BJ (cell line): ENCODE data around the gene DMAC1. TPM values are rescaled to one million over a fixed set of nuclear protein-coding genes. Genes with fewer than 3 reads are reported as not detected.

ENCODE experiments used
- CTCF ChIA-PET: fragments of 350-600 bp; formaldehyde crosslinking; extraction: SDS; loops from one replicate; lab custom pipeline; 2021; ENCODE audit warnings: antibody characterized with exemption, inconsistent platforms; lab: Yijun Ruan, JAX
- POLR2A ChIA-PET: fragments of 300-600 bp; sonication (Branson Sonifier 250); formaldehyde crosslinking; extraction: SDS; loops from one replicate; lab custom pipeline; 2021; ENCODE audit warnings: antibody characterized with exemption; lab: Charles Lee
- DNase-seq: peaks from one replicate; pipeline ENCODE4 v3.0.0-alpha.2; 2011; ENCODE audit warnings: low read depth
- H3K27me3 ChIP-seq: 2 replicates; pipeline ENCODE4 v1.6.0; 2011; ENCODE audit warnings: low read length; ENCODE audit not compliant: control insufficient read depth, insufficient read depth
- H3K36me3 ChIP-seq: 2 replicates; pipeline ENCODE4 v1.5.1; 2011; ENCODE audit warnings: low read length; ENCODE audit not compliant: control insufficient read depth, insufficient read depth
- H3K4me3 ChIP-seq: 2 replicates; pipeline ENCODE4 v1.5.1; 2011; ENCODE audit warnings: low read depth, mild to moderate bottlenecking, control low read depth, low read length
- polyA minus RNA-seq: library from RNA; depleted of rRNA, polyadenylated mRNA; stranded (reverse); fragments of >200 nt; gene quantifications from 2 replicates; pipeline ENCODE4 v1.2.3, GENCODE V29; 2011; rRNA and poly(A)+ RNA removed
- polyA plus RNA-seq: library from polyadenylated mRNA; depleted of rRNA; stranded (reverse); fragments of >200 nt; gene quantifications from 2 replicates; pipeline ENCODE4 v1.2.3, GENCODE V29; 2011; rRNA removed
- TF ChIP-seq, protein P1 (sequence below): IDR thresholded peaks from 2 replicates; pipeline ENCODE4 v1.5.1; 2011; ENCODE audit warnings: low read depth, mild to moderate bottlenecking, control low read depth, inconsistent platforms, low read length, moderate library complexity; ENCODE audit not compliant: insufficient read depth

Gene DMAC1, protein sequence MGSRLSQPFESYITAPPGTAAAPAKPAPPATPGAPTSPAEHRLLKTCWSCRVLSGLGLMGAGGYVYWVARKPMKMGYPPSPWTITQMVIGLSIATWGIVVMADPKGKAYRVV
- polyA plus RNA-seq (17.1 and 31.7 TPM in 2 replicates), polyA minus RNA-seq (2.2 and 3.0 TPM in 2 replicates)

DNA sequence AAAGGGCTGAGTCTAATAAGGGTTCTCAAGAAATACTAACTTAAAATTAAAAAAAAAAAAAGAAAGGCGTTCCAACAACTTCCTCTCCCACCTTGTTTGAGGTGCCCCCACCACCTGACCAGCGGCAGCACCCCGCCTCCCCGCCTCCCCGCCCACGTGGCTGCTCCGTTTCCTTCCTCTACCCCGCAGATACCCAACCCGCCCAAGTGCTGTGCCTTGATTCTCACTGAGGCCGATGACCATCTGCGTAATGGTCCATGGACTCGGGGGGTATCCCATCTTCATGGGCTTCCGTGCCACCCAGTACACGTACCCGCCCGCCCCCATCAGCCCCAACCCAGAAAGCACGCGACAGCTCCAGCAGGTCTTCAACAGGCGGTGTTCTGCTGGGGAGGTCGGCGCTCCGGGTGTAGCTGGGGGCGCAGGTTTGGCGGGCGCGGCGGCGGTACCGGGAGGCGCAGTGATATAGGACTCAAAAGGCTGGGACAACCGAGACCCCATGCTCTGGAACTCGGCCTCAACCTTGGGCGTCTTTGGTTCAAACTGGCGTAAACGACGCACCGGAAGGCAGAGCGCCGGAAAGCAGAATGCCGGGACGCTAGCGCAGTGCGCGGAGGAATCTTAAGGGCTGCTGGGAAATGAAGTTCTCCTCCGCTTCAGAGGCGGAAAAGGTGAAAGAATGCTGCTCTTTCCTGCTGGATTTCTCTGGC, at the start of gene DMAC1:
Gene DMAC1, minus strand, starts transcription at position 545 of the 710 bp plus-strand sequence. Its CDS starts 44 bp downstream, at position 501.
- peaks cover 4% of the 10 kb centered on the region; the same call in 1 of the 2 replicates for H3K36me3 ChIP-seq
- TF ChIP-seq, protein P1, sequence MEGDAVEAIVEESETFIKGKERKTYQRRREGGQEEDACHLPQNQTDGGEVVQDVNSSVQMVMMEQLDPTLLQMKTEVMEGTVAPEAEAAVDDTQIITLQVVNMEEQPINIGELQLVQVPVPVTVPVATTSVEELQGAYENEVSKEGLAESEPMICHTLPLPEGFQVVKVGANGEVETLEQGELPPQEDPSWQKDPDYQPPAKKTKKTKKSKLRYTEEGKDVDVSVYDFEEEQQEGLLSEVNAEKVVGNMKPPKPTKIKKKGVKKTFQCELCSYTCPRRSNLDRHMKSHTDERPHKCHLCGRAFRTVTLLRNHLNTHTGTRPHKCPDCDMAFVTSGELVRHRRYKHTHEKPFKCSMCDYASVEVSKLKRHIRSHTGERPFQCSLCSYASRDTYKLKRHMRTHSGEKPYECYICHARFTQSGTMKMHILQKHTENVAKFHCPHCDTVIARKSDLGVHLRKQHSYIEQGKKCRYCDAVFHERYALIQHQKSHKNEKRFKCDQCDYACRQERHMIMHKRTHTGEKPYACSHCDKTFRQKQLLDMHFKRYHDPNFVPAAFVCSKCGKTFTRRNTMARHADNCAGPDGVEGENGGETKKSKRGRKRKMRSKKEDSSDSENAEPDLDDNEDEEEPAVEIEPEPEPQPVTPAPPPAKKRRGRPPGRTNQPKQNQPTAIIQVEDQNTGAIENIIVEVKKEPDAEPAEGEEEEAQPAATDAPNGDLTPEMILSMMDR: no peak
- CTCF ChIA-PET: no interaction called here
- peak within 1 kb of the TSS; percentile 90 for H3K4me3 ChIP-seq
- POLR2A ChIA-PET: no interaction called here
- H3K27me3 ChIP-seq: no peaks in the 10 kb centered on the region
- peak; percentile 31 for DNase-seq

DNA sequence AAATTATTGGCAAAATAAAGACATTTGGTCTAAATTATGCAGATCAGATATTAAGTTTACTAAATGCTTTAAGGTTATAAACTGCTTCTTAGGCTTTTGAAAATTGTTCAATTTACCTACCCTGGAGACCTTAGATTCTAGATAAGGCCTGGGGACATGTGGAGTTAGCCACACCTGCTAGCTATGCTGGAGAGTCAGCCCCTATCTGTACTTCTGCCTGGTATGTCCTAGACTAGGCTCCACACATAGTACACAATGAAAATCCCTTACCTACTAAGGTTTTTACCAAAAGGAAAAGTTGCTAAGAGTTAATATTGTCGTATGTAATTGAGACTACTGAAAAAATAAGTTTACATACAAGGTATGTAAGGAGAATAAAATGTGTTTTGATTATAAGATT, 49.8 kb upstream of the DMAC1 start:
- ChIA-PET POLR2A (no interaction called here), CTCF (no interaction called here)
- TF ChIP-seq, protein P1: no peak

DNA sequence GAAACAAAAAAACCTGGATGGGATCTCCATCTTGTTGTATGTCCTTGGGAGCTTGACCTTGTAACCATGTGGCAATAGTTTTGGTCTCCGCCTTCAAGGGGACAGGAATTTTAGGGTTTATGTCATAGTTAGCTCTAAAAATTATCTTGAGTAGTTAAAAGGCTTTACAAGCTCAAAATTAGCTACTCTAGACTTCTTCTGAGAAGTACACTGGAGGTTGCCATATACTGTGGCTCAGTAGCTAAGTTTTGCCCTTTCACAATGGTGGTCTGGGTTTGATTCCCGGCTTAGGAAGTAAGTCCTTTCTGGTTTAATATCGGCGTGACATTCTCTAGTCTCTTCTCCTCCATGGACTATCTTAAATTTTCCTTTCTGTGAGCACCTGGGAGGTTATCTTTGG, 48.9 kb upstream of the DMAC1 start:
- ChIA-PET POLR2A (no interaction called here), CTCF (no interaction called here)
- H3K36me3 ChIP-seq: no peaks in the 10 kb centered on the region
- TF ChIP-seq, protein P1: no peak
- no peak for DNase-seq
- H3K27me3 ChIP-seq: no peaks in the 10 kb centered on the region
- H3K4me3 ChIP-seq: no peak overlapping the region

More for the DNA sequence above, 49.8 kb upstream of the DMAC1 start:
- no peak for DNase-seq
- Histone ChIP-seq H3K27me3 (no peaks in the 10 kb centered on the region), H3K36me3 (no peaks in the 10 kb centered on the region), H3K4me3 (no peak overlapping the region)

DNA sequence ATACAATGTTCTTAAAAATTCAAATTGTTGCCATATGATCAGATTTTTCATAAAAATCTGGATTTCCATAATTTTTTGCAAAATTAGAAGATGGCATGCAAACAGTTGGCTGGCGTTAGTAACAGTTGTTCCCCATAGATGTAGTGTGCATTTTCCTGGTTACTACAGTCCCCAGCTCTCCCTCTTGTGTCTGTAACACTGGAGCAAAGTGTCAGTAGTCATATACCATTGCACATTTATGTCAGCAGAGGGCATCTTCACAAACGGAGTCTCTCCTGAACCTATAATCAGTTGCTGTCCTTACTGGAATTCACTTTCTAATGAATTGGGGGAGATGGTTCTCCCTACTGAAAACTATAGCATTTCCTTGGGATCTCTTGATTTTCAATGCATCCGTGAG, 44.7 kb upstream of the DMAC1 start:
- no peaks in the 10 kb centered on the region for H3K36me3 ChIP-seq
- no peak overlapping the region for H3K4me3 ChIP-seq
- ChIA-PET CTCF (interaction anchor here (0.7 kb wide), 1 partner anchor 48 kb away, joined by 3 read pairs; no protein-coding TSS in a partner anchor), POLR2A (no interaction called here)
- no peaks in the 10 kb centered on the region for H3K27me3 ChIP-seq
- no peak for DNase-seq
- TF ChIP-seq, protein P1: no peak

DNA sequence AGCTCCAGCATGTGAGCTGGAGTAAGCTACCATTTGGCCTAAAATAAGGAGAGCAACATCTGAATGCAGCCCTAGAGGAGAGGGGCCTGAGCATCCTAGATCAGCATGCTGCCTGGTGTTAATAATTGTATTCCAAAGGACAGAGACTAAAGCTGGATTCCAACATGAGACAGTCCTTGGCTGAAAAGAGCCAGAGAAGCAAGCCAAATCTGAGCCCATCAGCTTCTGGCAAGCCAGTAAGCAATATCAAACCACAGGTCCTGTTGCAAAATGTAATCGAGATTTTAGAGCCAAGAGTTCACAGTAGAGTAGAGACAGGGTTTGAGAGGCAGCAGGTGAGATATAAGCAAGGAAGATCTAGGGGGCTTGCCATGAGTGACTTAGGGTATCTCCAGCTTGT, 42.3 kb upstream of the DMAC1 start:
- Histone ChIP-seq H3K4me3 (no peak overlapping the region), H3K27me3 (no peaks in the 10 kb centered on the region), H3K36me3 (no peaks in the 10 kb centered on the region)
- no peak for DNase-seq
- ChIA-PET CTCF (interaction anchor here (0.7 kb wide), 1 partner anchor 9 kb away, joined by 3 read pairs; no protein-coding TSS in a partner anchor), POLR2A (no interaction called here)
- TF ChIP-seq, protein P1: no peak
